Neutrophil (primary cell): ENCODE results near the gene JAG1.

Source experiments
- H3K27ac ChIP-seq: fragments of 200-600 bp; sonication (generic); 2 replicates; pipeline ENCODE4 v1.5.1; 2016; ENCODE audit warnings: mild to moderate bottlenecking, moderate library complexity
- H3K27me3 ChIP-seq: fragments of 200-600 bp; sonication (generic); 2 replicates; pipeline ENCODE4 v1.6.0; 2016; ENCODE audit warnings: mild to moderate bottlenecking
- H3K36me3 ChIP-seq: fragments of 200-600 bp; sonication (generic); 2 replicates; pipeline ENCODE4 v1.5.1; 2017
- H3K4me1 ChIP-seq, 2 experiments: fragments of 200-600 bp in 1 of 2; sonication (generic) in 1 of 2; 1 replicate in 1 of 2; 2 replicates in 1 of 2; pipeline versions ENCODE4 v1.5.1 to v1.6.1; 2013 to 2016; ENCODE audit warnings: low read depth in 1 of 2, low read length in 1 of 2, mild to moderate bottlenecking in 1 of 2, moderate library complexity in 1 of 2; ENCODE audit not compliant: control insufficient read depth in 1 of 2, insufficient read depth in 1 of 2
- H3K4me3 ChIP-seq, 2 experiments: fragments of 200-600 bp in 1 of 2; sonication (generic) in 1 of 2; 1 replicate in 1 of 2; 2 replicates in 1 of 2; pipeline ENCODE4 v1.5.1; 2013 to 2016; ENCODE audit warnings: low read depth in 1 of 2, low read length in 1 of 2, mild to moderate bottlenecking in 1 of 2, moderate library complexity in 1 of 2
- H3K9me3 ChIP-seq: fragments of 200-600 bp; sonication (generic); 2 replicates; pipeline ENCODE4 v1.5.1; 2016
- TF ChIP-seq, protein P1 (sequence below): fragments of 200-600 bp; sonication (generic); IDR thresholded peaks from 2 replicates; pipeline ENCODE4 v1.5.1; 2016; ENCODE audit warnings: antibody characterized with exemption

The JAG1 gene

DNA sequence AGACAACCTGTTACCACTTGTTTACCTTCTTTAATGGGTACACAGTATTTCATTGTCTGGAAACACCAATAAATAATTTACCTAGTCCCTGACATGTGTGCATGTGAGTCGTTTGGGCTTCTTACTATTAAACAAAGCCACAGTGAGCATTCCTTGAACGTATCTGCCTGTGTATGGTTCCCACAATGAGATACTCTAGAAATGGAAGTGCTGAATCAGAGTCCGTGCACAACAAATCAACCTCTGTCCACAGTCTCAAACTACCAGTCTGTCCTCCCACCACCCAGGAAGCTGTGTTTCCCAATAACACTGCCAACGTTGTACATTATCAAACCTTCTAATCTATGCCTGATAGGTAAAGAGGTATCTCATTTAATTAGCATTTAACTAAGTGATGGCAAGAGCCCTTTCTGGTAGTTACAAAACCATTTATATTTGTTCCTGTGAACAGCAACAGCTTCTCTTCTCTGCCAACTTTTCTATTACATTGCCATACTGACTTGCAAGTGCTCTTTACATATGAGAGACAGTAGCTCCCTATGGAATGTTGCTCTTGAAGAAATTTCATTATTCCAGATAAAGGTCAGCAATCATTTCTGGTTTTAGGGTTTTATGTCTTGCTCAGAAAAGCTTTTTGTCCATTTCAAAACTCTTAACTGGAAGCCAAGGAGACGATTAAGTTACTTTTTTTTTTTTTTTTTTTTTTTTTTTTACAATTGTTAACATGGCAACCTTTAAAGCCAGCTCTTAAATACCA, 14.7 kb downstream of the JAG1 start:
- Histone ChIP-seq H3K4me1 (no peaks in the 10 kb centered on the region), H3K4me3 (no peak overlapping the region)

DNA sequence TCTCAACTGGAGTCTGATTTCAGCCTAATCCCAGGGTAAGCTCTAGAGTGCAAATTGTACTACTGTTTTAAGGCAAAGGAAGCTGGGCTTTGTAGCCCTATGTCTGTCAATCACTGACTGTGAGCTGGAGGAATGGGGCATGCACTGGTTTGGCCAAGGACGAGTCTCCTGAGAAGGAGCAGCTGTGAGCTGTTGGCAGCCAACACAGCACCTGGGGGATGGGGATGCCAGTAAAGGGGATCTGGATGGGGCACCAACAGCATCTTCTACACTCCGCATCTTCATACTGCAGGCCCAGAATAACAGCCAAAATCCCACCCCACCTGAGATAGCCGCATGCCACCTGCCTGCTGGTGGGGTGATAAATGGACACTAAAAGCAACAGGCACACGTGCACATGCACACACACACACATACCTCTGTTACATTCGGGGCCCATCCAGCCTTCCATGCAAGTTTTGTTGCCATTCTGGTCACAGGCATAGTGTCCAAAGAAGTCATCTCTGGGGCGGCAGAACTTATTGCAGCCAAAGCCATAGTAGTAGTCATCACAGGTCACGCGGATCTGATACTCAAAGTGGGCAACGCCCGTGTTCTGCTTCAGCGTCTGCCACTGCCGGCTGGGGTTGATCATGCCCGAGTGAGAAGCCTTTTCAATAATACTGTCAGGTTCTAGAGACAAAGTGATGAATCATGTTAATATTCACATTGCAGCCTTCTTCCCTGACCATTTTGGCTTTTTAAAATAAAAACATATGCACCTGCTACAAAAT, 15.6 kb downstream of the JAG1 start:
- Histone ChIP-seq H3K27ac (no peak overlapping the region), H3K27me3 (no peaks in the 10 kb centered on the region), H3K4me3 (no peak overlapping the region), H3K4me1 (no peaks in the 10 kb centered on the region), H3K36me3 (peaks cover 79% of the 10 kb centered on the region), H3K9me3 (no peaks in the 10 kb centered on the region)
- TF ChIP-seq, protein P1, sequence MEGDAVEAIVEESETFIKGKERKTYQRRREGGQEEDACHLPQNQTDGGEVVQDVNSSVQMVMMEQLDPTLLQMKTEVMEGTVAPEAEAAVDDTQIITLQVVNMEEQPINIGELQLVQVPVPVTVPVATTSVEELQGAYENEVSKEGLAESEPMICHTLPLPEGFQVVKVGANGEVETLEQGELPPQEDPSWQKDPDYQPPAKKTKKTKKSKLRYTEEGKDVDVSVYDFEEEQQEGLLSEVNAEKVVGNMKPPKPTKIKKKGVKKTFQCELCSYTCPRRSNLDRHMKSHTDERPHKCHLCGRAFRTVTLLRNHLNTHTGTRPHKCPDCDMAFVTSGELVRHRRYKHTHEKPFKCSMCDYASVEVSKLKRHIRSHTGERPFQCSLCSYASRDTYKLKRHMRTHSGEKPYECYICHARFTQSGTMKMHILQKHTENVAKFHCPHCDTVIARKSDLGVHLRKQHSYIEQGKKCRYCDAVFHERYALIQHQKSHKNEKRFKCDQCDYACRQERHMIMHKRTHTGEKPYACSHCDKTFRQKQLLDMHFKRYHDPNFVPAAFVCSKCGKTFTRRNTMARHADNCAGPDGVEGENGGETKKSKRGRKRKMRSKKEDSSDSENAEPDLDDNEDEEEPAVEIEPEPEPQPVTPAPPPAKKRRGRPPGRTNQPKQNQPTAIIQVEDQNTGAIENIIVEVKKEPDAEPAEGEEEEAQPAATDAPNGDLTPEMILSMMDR = no peak

More for the DNA sequence above, 14.7 kb downstream of the JAG1 start:
- Histone ChIP-seq H3K27me3 (no peaks in the 10 kb centered on the region), H3K36me3 (peaks cover 80% of the 10 kb centered on the region), H3K9me3 (no peaks in the 10 kb centered on the region), H3K27ac (no peak overlapping the region)
- TF ChIP-seq, protein P1 = no peak

DNA sequence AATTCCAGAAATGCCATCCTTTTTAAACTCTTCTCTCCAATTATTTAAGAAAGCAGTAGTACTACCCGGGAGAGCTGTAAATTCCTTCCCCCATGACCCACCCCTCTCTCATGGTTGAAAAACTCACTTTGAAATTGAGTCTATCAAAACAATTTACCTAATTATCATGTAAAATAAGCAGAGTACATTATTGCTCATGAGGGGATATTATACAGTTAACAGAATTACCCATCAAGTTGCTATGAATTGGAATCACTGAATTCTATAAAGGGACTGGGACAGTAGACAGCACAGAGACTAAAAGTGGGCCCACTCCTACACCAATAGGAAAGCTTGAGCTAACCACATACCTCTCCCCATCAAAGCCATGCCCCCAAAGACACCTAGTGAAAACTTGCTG, 16.3 kb downstream of the JAG1 start:
- H3K27me3 ChIP-seq = no peaks in the 10 kb centered on the region
- no peaks in the 10 kb centered on the region for H3K4me1 ChIP-seq
- H3K9me3 ChIP-seq = no peaks in the 10 kb centered on the region
- H3K36me3 ChIP-seq = peaks cover 79% of the 10 kb centered on the region
- TF ChIP-seq, protein P1 = no peak
- no peak overlapping the region for H3K4me3 ChIP-seq
- no peak overlapping the region for H3K27ac ChIP-seq

DNA sequence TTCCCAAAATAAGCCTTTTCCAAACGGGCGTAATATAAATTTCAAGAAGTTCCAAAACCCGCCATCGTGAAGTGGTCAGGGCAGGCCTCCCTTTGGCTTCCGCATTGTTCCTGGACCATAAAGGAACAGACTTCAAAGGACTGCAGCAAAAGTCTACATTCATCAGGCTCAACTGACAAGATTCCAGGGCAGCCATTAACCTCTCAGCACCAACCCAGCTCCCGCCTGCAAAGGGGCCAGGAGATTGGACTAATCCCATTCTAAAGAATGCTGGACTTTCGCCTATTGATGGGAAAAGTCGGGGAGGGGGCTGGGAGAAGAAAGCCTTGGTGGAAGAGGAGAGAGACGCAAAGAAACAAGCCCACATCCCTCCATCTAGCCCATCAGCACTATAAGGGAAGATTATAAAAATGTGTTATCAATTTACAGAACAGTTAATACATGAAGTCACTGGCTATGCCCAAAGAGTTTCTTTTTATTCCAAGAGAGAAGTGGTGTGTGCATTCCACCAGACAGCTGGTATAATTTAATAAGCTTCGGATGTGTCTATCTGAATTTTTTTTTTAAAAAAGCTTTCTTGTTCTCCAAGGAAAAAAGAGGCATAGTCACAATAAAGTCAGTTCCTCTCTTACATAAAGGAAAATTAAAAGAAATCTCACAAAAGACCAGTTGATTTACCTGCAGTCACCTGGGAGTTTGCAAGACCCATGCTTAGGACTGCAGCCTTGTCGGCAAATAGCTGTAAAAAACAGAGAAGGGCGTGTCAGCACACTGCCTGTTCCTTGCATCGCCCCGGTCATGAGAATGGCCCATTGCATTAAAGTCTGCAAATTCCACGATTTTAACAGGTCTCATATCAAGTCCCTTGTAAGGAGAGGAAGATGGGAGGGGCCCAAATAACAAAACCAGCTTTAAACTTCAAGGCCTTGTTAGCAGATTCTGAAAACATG, 17.8 kb downstream of the JAG1 start:
- Histone ChIP-seq H3K27me3 (no peaks in the 10 kb centered on the region), H3K4me1 (no peaks in the 10 kb centered on the region), H3K27ac (no peak overlapping the region), H3K36me3 (peaks cover 79% of the 10 kb centered on the region), H3K9me3 (no peaks in the 10 kb centered on the region), H3K4me3 (no peak overlapping the region)
- TF ChIP-seq, protein P1 = no peak

DNA sequence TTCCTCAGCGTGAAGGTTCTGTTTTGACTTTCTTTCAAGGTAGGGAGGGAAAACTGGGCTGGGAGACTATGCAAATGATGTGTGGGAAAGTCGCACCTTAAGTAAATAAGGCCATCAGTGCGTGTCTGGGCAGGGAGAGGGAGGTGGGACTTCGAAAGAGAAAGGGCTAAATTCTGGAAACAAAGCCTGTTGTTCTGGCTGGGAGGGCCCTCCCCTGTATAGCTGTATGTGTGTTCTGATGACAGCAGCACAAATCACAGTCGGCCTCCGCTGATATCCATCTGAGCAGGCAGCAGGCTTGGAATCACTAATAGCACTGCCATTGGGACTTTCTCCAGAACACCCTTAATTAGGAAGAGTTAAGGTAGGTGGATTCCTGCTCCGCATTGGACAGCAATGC, 19.2 kb downstream of the JAG1 start:
- no peak overlapping the region for H3K27ac ChIP-seq
- no peaks in the 10 kb centered on the region for H3K27me3 ChIP-seq
- TF ChIP-seq, protein P1 = no peak
- H3K9me3 ChIP-seq = no peaks in the 10 kb centered on the region
- H3K4me3 ChIP-seq = no peak overlapping the region
- H3K4me1 ChIP-seq = no peaks in the 10 kb centered on the region
- peaks cover 83% of the 10 kb centered on the region for H3K36me3 ChIP-seq
